Stimulated activated CD8-positive, alpha-beta memory T cell treated with anti-CD3 and anti-CD28 coated beads, Interleukin-12 subunit alpha, Interleukin-12 subunit beta, amount 100 ng/mL, for 1 hour (primary cell): ENCODE measurements around the gene ABTB2.

ENCODE experiments used
- DNase-seq: peaks from one replicate; pipeline ENCODE4 v3.0.0-alpha.2; 2020; ENCODE audit warnings: low read depth

The ABTB2 gene

GRCh38 chr11:34105079-34105956, 252.5 kb downstream of the ABTB2 start, which contains the start of gene NAT10:
Gene NAT10 (plus strand): TSS chr11:34105629. CDS start chr11:34108226, 2,597 bp downstream.
- peak; percentile 97 for DNase-seq

- no peak for DNase-seq
Measured at GRCh38 chr11:34104680-34105078, 253.1 kb downstream of the ABTB2 start.
